GM23248 (cell line): ENCODE measurements around the gene SNX25. TPM values are rescaled to one million over a fixed set of nuclear protein-coding genes. Genes with fewer than 3 reads are reported as not detected.
A peak's percentile ranks its signal among the peaks of the same experiment; 100 is the strongest.

Experiments
- DNase-seq: peaks from one replicate; pipeline ENCODE4 v3.0.0-alpha.2; 2015
- H2AFZ ChIP-seq: fragments of 200-600 bp; sonication (generic); 2 replicates; pipeline ENCODE4 v1.6.1; 2016; ENCODE audit warnings: antibody characterized with exemption
- H3F3A ChIP-seq: fragments of 200-600 bp; sonication (generic); 2 replicates; pipeline ENCODE4 v1.6.1; 2016; ENCODE audit warnings: mild to moderate bottlenecking, antibody characterized with exemption, mixed run types; ENCODE audit not compliant: insufficient read depth
- H3K27ac ChIP-seq: fragments of 200-600 bp; sonication (generic); 2 replicates; pipeline ENCODE4 v1.5.1; 2016; ENCODE audit warnings: mild to moderate bottlenecking
- H3K27me3 ChIP-seq: fragments of 200-600 bp; sonication (generic); replicated peaks from 2 replicates; pipeline ENCODE4 v1.6.1; 2016; ENCODE audit warnings: mild to moderate bottlenecking; ENCODE audit not compliant: insufficient read depth
- H3K36me3 ChIP-seq: fragments of 200-600 bp; sonication (generic); 2 replicates; pipeline ENCODE4 v1.6.1; 2016; ENCODE audit warnings: low read depth, mild to moderate bottlenecking
- H3K4me1 ChIP-seq: fragments of 200-600 bp; sonication (generic); 2 replicates; pipeline ENCODE4 v1.6.1; 2016; ENCODE audit warnings: mild to moderate bottlenecking; ENCODE audit not compliant: insufficient read depth
- H3K4me2 ChIP-seq: fragments of 200-600 bp; sonication (generic); one replicate; pipeline ENCODE4 v1.6.1; 2016; ENCODE audit warnings: mild to moderate bottlenecking; ENCODE audit not compliant: unreplicated experiment
- H3K4me3 ChIP-seq: fragments of 200-600 bp; sonication (generic); 2 replicates; pipeline ENCODE4 v1.5.1; 2016; ENCODE audit warnings: mild to moderate bottlenecking
- H3K79me2 ChIP-seq: fragments of 200-600 bp; sonication (generic); 2 replicates; pipeline ENCODE4 v1.6.1; 2016; ENCODE audit warnings: mild to moderate bottlenecking; ENCODE audit not compliant: insufficient read depth
- H3K9ac ChIP-seq: fragments of 200-600 bp; sonication (generic); 2 replicates; pipeline ENCODE4 v1.6.1; 2016; ENCODE audit warnings: mild to moderate bottlenecking
- H3K9me2 ChIP-seq: fragments of 200-600 bp; sonication (generic); 2 replicates; pipeline ENCODE4 v1.6.1; 2016; ENCODE audit warnings: mixed run types, mild to moderate bottlenecking, moderate library complexity; ENCODE audit not compliant: insufficient read depth
- H3K9me3 ChIP-seq: fragments of 200-600 bp; sonication (generic); one replicate; pipeline ENCODE4 v1.6.1; 2017; ENCODE audit warnings: low read depth
- H4K20me1 ChIP-seq: fragments of 200-600 bp; sonication (generic); 2 replicates; pipeline ENCODE4 v1.6.0; 2016; ENCODE audit not compliant: insufficient read depth
- EZH2 ChIP-seq: fragments of 200-600 bp; sonication (generic); IDR thresholded peaks from 2 replicates; pipeline ENCODE4 v1.6.1; 2018; ENCODE audit warnings: antibody characterized with exemption, mild to moderate bottlenecking; ENCODE audit not compliant: insufficient read depth, poor library complexity, severe bottlenecking
- EZH2phosphoT487 ChIP-seq: fragments of 200-600 bp; sonication (generic); IDR thresholded peaks from 2 replicates; pipeline ENCODE4 v1.6.1; 2018; ENCODE audit warnings: antibody characterized with exemption, moderate library complexity, mild to moderate bottlenecking, low read depth; ENCODE audit not compliant: insufficient read depth
- WGBS, 2 experiments: methylation state at CpG; one replicate each; pipeline ENCODE4 v1.1.6; 2015 to 2017; ENCODE audit warnings: low lambda C conversion rate in 2 of 2, low coverage in 1 of 2; ENCODE audit errors: missing lambda C conversion rate in 2 of 2; 5-methylcytosine and 5-hydroxymethylcytosine counted together
- in situ Hi-C: fragments of 300-500 bp; cut with MboI; formaldehyde crosslinking; loops from 2 replicates; pipeline ENCODE4 v1.15.0; 2020
- polyA plus RNA-seq: library from polyadenylated mRNA; unstranded; fragments of >200 nt; fragmentation: Nextera tagmentation; extraction: Ambion mirVana; gene quantifications from 2 replicates; pipeline ENCODE4 v1.2.1, GENCODE V29; 2016
- total RNA-seq: library from RNA; depleted of rRNA; stranded (reverse); fragments of >200 nt; shearing (Covaris generic); gene quantifications from 2 replicates; pipeline ENCODE4 v1.2.3, GENCODE V29; 2014

Gene SNX25
- total and polyA plus RNA-seq, 2 experiments from 2014 or later, result 8.2 to 50.0 TPM

DNA sequence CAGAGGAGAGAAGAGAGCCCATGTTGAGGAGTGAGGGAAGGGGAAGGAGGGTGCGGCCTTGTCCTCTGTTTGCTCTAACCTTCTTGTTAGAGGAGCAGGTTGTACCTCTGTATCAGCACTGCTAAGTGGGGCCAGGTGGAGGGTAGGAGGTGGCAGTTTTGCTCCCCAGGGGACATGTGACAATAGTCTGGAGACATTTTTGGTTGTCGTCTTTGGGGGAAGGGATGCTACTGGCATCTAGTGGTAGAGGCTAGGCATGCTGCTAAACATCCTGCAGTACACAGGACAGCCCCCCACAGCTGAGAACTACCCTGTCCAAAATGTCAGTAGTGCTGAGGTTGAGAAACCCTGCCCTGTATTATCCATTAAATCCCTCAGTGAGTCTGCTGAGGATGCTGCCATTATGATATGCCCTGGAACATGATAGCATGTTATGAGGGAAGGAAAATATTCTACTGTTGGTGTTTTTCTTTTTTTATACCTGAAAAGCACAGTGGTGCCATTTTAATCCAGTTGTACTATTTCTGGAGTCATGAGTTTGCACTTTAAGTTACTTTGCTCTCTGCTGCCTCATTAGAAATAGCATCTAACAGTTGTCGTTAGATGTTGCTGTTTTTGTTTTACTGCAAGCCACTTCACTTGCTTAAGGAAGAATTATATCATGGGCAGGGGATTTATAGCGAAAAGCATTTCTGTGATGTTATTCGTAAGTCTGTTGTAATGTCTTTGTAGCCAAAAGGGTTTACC lies 95.7 kb downstream of the SNX25 start:
- H3K27ac ChIP-seq, result peak overlapping the region; percentile 99
- no peaks in the 10 kb centered on the region for H3K9me2 ChIP-seq
- no peaks in the 10 kb centered on the region for H3K36me3 ChIP-seq
- H3K79me2 ChIP-seq, result peaks cover 23% of the 10 kb centered on the region; the same call in 1 of the 2 replicates
- H3K4me2 ChIP-seq, result peak overlapping the region; percentile 27
- no peaks in the 10 kb centered on the region for H3K27me3 ChIP-seq
- H3K4me1 ChIP-seq, result peaks cover 31% of the 10 kb centered on the region
- in situ Hi-C loops, result no loop called here
- peak; percentile 25 for DNase-seq
- H3F3A ChIP-seq, result peaks cover 40% of the 10 kb centered on the region
- H3K9me3 ChIP-seq, result no peaks in the 10 kb centered on the region
- peak overlapping the region; percentile 62 for H3K9ac ChIP-seq
- 97% methylated on average over 5 of the region's 5 CpGs for WGBS, 2 experiments
- H3K4me3 ChIP-seq, result 0 out of 2 replicates have a peak overlapping the region, but pooled peaks have one; percentile 3
- no peak for TF ChIP-seq EZH2phosphoT487
- TF ChIP-seq EZH2, result no peak
- no peaks in the 10 kb centered on the region for H4K20me1 ChIP-seq
- H2AFZ ChIP-seq, result no peak overlapping the region

DNA sequence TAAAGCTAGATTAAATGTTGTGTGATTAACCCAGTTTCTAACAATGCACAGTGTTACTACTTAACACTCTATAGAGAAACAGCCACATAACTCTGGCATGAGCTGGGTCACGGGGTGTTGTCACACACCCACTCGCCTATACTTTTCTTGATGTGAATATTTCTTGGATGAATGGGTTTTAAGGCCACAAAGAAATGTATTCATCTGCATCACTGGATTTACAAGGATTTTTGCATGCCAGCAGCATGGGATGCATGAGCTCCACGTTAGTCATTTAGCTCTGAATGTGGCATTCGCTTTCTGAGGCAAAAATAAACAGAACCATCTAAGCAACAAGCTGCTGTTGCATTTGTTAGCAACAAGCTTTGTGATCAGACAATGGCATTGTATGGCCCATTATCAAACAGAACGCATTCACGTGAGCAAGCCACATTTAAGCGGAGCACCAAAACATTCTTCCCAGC lies 96.6 kb downstream of the SNX25 start:
- no peaks in the 10 kb centered on the region for H3K9me2 ChIP-seq
- H3K9ac ChIP-seq, result peak overlapping the region; percentile 83
- H3K9me3 ChIP-seq, result no peaks in the 10 kb centered on the region
- TF ChIP-seq EZH2phosphoT487 (no peak), EZH2 (no peak)
- peak overlapping the region; percentile 64 for H3K4me2 ChIP-seq
- no peaks in the 10 kb centered on the region for H3K27me3 ChIP-seq
- H3K27ac ChIP-seq, result peak overlapping the region; percentile 99
- peaks cover 24% of the 10 kb centered on the region; the same call in 1 of the 2 replicates for H3K79me2 ChIP-seq
- H4K20me1 ChIP-seq, result no peaks in the 10 kb centered on the region
- H3K4me3 ChIP-seq, result peak overlapping the region; percentile 27
- 0 out of 2 replicates have a peak, but pooled peaks cover 4% of the 10 kb centered on the region for H3K36me3 ChIP-seq
- in situ Hi-C loops, result no loop called here
- peaks cover 31% of the 10 kb centered on the region for H3K4me1 ChIP-seq
- 36 to 40% methylated on average over 7 of the region's 7 CpGs for WGBS, 2 experiments
- H3F3A ChIP-seq, result peaks cover 40% of the 10 kb centered on the region
- H2AFZ ChIP-seq, result no peak overlapping the region
- peak; percentile 98 for DNase-seq

DNA sequence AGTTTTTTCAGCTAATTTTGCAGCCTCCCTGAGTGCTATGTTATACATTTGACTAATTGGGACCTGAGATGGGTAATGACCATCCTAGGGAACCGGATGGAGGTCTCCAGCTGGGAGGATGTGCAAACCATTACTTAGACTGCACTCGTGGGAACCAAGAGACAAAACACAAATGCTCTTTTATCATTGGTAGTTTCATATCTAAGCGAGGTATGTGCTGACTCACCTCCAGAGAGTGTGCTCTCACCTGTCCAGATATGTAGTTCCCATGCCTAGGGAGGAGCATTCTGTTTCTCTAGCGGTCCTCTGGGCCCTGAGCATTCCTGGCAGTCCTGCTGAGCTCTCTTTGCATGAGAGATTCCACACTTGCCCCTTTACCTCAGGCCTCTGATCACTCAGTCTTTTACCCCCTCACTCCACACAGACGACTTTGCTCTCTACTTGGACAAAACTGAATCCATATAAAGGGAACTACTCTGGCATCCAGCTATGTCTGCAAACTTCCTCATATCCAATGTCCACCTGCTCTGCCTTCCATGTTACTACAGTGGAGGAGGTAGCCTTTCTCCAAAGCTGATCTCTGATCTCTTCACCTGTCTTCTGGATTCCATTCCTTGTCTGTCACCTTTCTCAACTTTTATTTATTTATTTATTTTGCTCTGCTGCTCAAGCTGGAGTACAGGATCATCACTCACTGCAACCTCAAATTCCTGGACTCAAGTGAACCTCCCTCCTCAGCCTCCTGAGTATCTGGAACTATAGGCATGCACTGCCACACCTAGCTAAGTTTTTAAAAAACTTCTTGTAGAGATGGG lies 97.9 kb downstream of the SNX25 start:
- peak overlapping the region; percentile 64 for H3K4me2 ChIP-seq
- H3K4me3 ChIP-seq, result no peak overlapping the region
- 92 to 95% methylated on average over 5 of the region's 5 CpGs for WGBS, 2 experiments
- H3K4me1 ChIP-seq, result peaks cover 31% of the 10 kb centered on the region
- no peaks in the 10 kb centered on the region for H3K27me3 ChIP-seq
- no peak for TF ChIP-seq EZH2phosphoT487
- no peak for TF ChIP-seq EZH2
- peaks cover 24% of the 10 kb centered on the region; the same call in 1 of the 2 replicates for H3K79me2 ChIP-seq
- H3F3A ChIP-seq, result peaks cover 40% of the 10 kb centered on the region
- H4K20me1 ChIP-seq, result no peaks in the 10 kb centered on the region
- no peak overlapping the region for H2AFZ ChIP-seq
- H3K9me2 ChIP-seq, result no peaks in the 10 kb centered on the region
- in situ Hi-C loops, result no loop called here
- DNase-seq, result no peak
- peak overlapping the region; percentile 99 for H3K27ac ChIP-seq
- no peaks in the 10 kb centered on the region for H3K9me3 ChIP-seq
- peak overlapping the region; percentile 83 for H3K9ac ChIP-seq
- H3K36me3 ChIP-seq, result peaks cover 17% of the 10 kb centered on the region; the same call in 1 of the 2 replicates

- no peak for TF ChIP-seq EZH2
- no peak for TF ChIP-seq EZH2phosphoT487
- Histone ChIP-seq H3K9me3 (no peaks in the 10 kb centered on the region), H3F3A (peaks cover 38% of the 10 kb centered on the region), H3K36me3 (peaks cover 17% of the 10 kb centered on the region; the same call in 1 of the 2 replicates), H3K9me2 (no peaks in the 10 kb centered on the region), H2AFZ (no peak overlapping the region), H3K79me2 (peaks cover 24% of the 10 kb centered on the region; the same call in 1 of the 2 replicates), H3K27ac (no peak overlapping the region), H3K4me3 (no peak overlapping the region), H4K20me1 (no peaks in the 10 kb centered on the region), H3K27me3 (no peaks in the 10 kb centered on the region), H3K4me1 (peaks cover 26% of the 10 kb centered on the region), H3K4me2 (no peak overlapping the region), H3K9ac (no peak overlapping the region)
- 94 to 95% methylated on average over 4 of the region's 4 CpGs for WGBS, 2 experiments
- in situ Hi-C loops, result no loop called here
- DNase-seq, result no peak
Measured at GRCh38 chr4:185309770-185310169, 100.4 kb downstream of the SNX25 start.
